WTC11 (cell line): ENCODE measurements around the gene EIF2S3. TPM values are rescaled to one million over a fixed set of nuclear protein-coding genes. Genes with fewer than 3 reads are reported as not detected.
A peak's percentile ranks its signal among the peaks of the same experiment; 100 is the strongest.

Experiments used
- ATAC-seq: fragments of 200-7000 bp; cut with Tn5 transposase; 2 replicates; pipeline ENCODE4 v1.10.0; 2021; ENCODE audit warnings: mild to moderate bottlenecking, moderate library complexity
- CTCF ChIA-PET: fragments of 300-600 bp; sonication (Branson Sonifier 250); formaldehyde crosslinking; loops from one replicate; lab custom pipeline; 2021; ENCODE audit warnings: antibody characterized with exemption; lab: Charles Lee
- POLR2A ChIA-PET: fragments of 350-600 bp; sonication (Branson Sonifier 250); formaldehyde crosslinking; loops from one replicate; lab custom pipeline; 2021; ENCODE audit warnings: antibody characterized with exemption; lab: Charles Lee
- DNase-seq: peaks from one replicate; pipeline ENCODE4 v3.0.0; 2021; ENCODE audit warnings: low spot score
- H3K27ac Mint-ChIP-seq: 2 replicates; pipeline ENCODE4 v1.8.0; 2021; ENCODE audit warnings: mixed read lengths
- H3K27me3 Mint-ChIP-seq: 2 replicates; pipeline ENCODE4 v1.8.0; 2021; ENCODE audit warnings: low read depth, mild to moderate bottlenecking, moderate library complexity, mixed read lengths
- H3K36me3 Mint-ChIP-seq: 2 replicates; pipeline ENCODE4 v1.8.0; 2021; ENCODE audit warnings: mixed read lengths
- H3K4me1 Mint-ChIP-seq: 2 replicates; pipeline ENCODE4 v1.8.0; 2022; ENCODE audit warnings: mixed read lengths
- H3K4me3 Mint-ChIP-seq: 2 replicates; pipeline ENCODE4 v1.8.0; 2021; ENCODE audit warnings: mild to moderate bottlenecking, moderate library complexity, mixed read lengths
- H3K9me3 Mint-ChIP-seq: 2 replicates; pipeline ENCODE4 v1.8.0; 2021; ENCODE audit warnings: mixed read lengths
- ELF4 ChIP-seq: sonication (generic); formaldehyde crosslinking; IDR thresholded peaks from 2 replicates; pipeline ENCODE4 v1.8.1; 2022; ENCODE audit warnings: low read depth, mild to moderate bottlenecking, moderate library complexity, missing genetic modification reagents
- ESRRA ChIP-seq: sonication (generic); formaldehyde crosslinking; IDR thresholded peaks from 2 replicates; pipeline ENCODE4 v1.8.1; 2022; ENCODE audit warnings: mild to moderate bottlenecking, missing genetic modification reagents, borderline replicate concordance
- GTF2I ChIP-seq: fragments of 250-450 bp; sonication (Bioruptor Pico); conservative IDR thresholded peaks from 2 replicates; pipeline ENCODE4 v1.4.0; 2021; ENCODE audit warnings: mild to moderate bottlenecking
- JUN ChIP-seq: sonication (generic); formaldehyde crosslinking; IDR thresholded peaks from 2 replicates; pipeline ENCODE4 v1.8.0; 2023; ENCODE audit warnings: mild to moderate bottlenecking, missing genetic modification reagents
- NFYB ChIP-seq: sonication (generic); formaldehyde crosslinking; conservative IDR thresholded peaks from 2 replicates; pipeline ENCODE4 v1.8.0; 2022; ENCODE audit warnings: low read depth, missing genetic modification reagents
- TP53 ChIP-seq: sonication (generic); formaldehyde crosslinking; IDR thresholded peaks from 2 replicates; pipeline ENCODE4 v1.8.1; 2023; ENCODE audit warnings: mild to moderate bottlenecking, missing genetic modification reagents
- ZNF232 ChIP-seq: sonication (generic); formaldehyde crosslinking; IDR thresholded peaks from 2 replicates; pipeline ENCODE4 v1.8.0; 2022; ENCODE audit warnings: mild to moderate bottlenecking, missing genetic modification reagents
- total RNA-seq: library from RNA; stranded (reverse); gene quantifications from 3 replicates; pipeline ENCODE4 v1.2.3, GENCODE V29; 2021
- TF ChIP-seq, protein P1 (sequence below): sonication (generic); formaldehyde crosslinking; IDR thresholded peaks from 2 replicates; pipeline ENCODE4 v1.8.0; 2022; ENCODE audit warnings: mild to moderate bottlenecking, missing genetic modification reagents
- TF ChIP-seq, protein P2 (sequence below): sonication (generic); formaldehyde crosslinking; IDR thresholded peaks from 2 replicates; pipeline ENCODE4 v1.8.1; 2023; ENCODE audit warnings: mild to moderate bottlenecking, missing genetic modification reagents, borderline replicate concordance
- TF ChIP-seq, protein P3 (sequence below): sonication (generic); formaldehyde crosslinking; IDR thresholded peaks from 2 replicates; pipeline ENCODE4 v1.8.1; 2023; ENCODE audit warnings: mild to moderate bottlenecking, missing genetic modification reagents
- TF ChIP-seq, protein P4 (sequence below): sonication (generic); formaldehyde crosslinking; IDR thresholded peaks from 2 replicates; pipeline ENCODE4 v1.8.0; 2022; ENCODE audit warnings: mild to moderate bottlenecking, missing genetic modification reagents
- TF ChIP-seq, protein P5 (sequence below): sonication (generic); formaldehyde crosslinking; IDR thresholded peaks from 2 replicates; pipeline ENCODE4 v1.8.1; 2022; ENCODE audit warnings: low read depth, mild to moderate bottlenecking, moderate library complexity, missing genetic modification reagents, borderline replicate concordance
- TF ChIP-seq, protein P6 (sequence below): sonication (generic); formaldehyde crosslinking; IDR thresholded peaks from 2 replicates; pipeline ENCODE4 v1.8.0; 2022; ENCODE audit warnings: mild to moderate bottlenecking, missing genetic modification reagents
- TF ChIP-seq, protein P7 (sequence below): sonication (generic); formaldehyde crosslinking; IDR thresholded peaks from 2 replicates; pipeline ENCODE4 v1.8.1; 2023; ENCODE audit warnings: mild to moderate bottlenecking, moderate library complexity, missing genetic modification reagents

EIF2S3 gene
- total RNA-seq, 1 experiment from 2014 or later: 299 TPM

DNA sequence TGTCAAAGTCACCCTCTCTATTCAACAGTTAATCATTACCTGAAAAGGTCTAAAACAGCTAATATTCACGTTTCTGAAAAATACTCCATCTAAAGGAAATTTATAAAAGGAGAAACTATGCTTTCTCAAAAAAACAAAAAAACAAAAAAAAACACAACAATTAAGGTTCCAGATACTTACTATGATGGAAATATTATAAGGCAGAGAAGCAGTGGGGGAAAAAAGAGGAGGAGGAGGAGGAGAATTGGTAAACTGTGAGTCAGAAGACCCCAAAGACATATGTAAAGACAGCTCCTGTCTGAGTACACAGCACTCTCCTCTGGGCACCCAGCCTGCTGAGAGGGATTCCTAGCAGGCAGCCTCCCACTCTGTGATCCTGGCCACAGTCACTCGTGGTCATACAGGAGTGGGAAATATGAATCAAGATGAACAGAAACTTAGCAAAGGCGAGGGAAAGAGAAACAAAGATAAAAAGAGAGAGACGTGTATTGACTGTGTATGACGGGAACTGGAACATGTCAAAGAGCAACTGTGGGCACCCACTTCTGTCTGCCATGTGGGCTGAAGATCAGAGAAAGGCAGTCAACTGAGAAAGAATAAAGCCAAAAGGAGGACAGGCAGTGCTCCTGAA, 40.3 kb upstream of the EIF2S3 start:
- no peak overlapping the region for H3K4me3 Mint-ChIP-seq
- peaks cover 2% of the 10 kb centered on the region; the same call in 1 of the 2 replicates for H3K36me3 Mint-ChIP-seq
- DNase-seq (no peak), ATAC-seq (no peak)
- no peak for TF ChIP-seq GTF2I (CRISPR knock-in tag)
- no peak for TF ChIP-seq NFYB (CRISPR knock-in tag)
- no peak for TF ChIP-seq ELF4 (CRISPR knock-in tag)
- TF ChIP-seq, protein P1, sequence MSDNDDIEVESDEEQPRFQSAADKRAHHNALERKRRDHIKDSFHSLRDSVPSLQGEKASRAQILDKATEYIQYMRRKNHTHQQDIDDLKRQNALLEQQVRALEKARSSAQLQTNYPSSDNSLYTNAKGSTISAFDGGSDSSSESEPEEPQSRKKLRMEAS (CRISPR knock-in tag): no peak
- TF ChIP-seq JUN (CRISPR knock-in tag): no peak
- TF ChIP-seq, protein P2, sequence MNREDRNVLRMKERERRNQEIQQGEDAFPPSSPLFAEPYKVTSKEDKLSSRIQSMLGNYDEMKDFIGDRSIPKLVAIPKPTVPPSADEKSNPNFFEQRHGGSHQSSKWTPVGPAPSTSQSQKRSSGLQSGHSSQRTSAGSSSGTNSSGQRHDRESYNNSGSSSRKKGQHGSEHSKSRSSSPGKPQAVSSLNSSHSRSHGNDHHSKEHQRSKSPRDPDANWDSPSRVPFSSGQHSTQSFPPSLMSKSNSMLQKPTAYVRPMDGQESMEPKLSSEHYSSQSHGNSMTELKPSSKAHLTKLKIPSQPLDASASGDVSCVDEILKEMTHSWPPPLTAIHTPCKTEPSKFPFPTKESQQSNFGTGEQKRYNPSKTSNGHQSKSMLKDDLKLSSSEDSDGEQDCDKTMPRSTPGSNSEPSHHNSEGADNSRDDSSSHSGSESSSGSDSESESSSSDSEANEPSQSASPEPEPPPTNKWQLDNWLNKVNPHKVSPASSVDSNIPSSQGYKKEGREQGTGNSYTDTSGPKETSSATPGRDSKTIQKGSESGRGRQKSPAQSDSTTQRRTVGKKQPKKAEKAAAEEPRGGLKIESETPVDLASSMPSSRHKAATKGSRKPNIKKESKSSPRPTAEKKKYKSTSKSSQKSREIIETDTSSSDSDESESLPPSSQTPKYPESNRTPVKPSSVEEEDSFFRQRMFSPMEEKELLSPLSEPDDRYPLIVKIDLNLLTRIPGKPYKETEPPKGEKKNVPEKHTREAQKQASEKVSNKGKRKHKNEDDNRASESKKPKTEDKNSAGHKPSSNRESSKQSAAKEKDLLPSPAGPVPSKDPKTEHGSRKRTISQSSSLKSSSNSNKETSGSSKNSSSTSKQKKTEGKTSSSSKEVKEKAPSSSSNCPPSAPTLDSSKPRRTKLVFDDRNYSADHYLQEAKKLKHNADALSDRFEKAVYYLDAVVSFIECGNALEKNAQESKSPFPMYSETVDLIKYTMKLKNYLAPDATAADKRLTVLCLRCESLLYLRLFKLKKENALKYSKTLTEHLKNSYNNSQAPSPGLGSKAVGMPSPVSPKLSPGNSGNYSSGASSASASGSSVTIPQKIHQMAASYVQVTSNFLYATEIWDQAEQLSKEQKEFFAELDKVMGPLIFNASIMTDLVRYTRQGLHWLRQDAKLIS: no peak
- no peak for TF ChIP-seq TP53
- TF ChIP-seq, protein P3, sequence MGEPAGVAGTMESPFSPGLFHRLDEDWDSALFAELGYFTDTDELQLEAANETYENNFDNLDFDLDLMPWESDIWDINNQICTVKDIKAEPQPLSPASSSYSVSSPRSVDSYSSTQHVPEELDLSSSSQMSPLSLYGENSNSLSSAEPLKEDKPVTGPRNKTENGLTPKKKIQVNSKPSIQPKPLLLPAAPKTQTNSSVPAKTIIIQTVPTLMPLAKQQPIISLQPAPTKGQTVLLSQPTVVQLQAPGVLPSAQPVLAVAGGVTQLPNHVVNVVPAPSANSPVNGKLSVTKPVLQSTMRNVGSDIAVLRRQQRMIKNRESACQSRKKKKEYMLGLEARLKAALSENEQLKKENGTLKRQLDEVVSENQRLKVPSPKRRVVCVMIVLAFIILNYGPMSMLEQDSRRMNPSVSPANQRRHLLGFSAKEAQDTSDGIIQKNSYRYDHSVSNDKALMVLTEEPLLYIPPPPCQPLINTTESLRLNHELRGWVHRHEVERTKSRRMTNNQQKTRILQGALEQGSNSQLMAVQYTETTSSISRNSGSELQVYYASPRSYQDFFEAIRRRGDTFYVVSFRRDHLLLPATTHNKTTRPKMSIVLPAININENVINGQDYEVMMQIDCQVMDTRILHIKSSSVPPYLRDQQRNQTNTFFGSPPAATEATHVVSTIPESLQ (CRISPR knock-in tag): no peak
- TF ChIP-seq, protein P4, sequence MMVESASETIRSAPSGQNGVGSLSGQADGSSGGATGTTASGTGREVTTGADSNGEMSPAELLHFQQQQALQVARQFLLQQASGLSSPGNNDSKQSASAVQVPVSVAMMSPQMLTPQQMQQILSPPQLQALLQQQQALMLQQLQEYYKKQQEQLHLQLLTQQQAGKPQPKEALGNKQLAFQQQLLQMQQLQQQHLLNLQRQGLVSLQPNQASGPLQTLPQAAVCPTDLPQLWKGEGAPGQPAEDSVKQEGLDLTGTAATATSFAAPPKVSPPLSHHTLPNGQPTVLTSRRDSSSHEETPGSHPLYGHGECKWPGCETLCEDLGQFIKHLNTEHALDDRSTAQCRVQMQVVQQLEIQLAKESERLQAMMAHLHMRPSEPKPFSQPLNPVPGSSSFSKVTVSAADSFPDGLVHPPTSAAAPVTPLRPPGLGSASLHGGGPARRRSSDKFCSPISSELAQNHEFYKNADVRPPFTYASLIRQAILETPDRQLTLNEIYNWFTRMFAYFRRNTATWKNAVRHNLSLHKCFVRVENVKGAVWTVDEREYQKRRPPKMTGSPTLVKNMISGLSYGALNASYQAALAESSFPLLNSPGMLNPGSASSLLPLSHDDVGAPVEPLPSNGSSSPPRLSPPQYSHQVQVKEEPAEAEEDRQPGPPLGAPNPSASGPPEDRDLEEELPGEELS (CRISPR knock-in tag): no peak
- no peak for TF ChIP-seq ESRRA (CRISPR knock-in tag)
- peak overlapping the region; percentile 1; the same call in 1 of the 2 replicates for H3K27ac Mint-ChIP-seq
- H3K27me3 Mint-ChIP-seq: no peaks in the 10 kb centered on the region
- ChIA-PET POLR2A (no interaction called here), CTCF (no interaction called here)
- H3K4me1 Mint-ChIP-seq: no peaks in the 10 kb centered on the region
- no peaks in the 10 kb centered on the region for H3K9me3 Mint-ChIP-seq

DNA sequence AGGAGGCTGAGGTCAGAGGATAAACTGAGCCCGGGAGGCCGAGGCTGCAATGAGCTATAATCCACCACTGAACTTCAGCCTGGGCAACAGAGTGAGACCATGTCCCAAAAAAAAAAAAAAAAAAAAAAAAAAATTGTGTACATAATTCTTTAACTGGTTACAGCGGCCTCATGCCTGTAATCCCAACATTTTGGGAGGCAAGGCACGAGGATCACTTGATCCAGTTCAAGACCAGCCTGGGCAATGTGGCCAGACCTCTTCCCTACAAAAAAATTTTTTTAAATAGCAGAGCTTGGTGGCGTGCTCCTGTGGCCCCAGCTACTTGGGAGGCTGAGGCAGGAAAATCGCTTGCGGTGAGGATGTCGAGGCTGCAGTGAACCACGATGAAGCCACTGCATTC, 37.1 kb upstream of the EIF2S3 start:
- Mint-ChIP-seq H3K4me3 (no peak overlapping the region), H3K27me3 (no peaks in the 10 kb centered on the region), H3K27ac (no peak overlapping the region), H3K9me3 (no peaks in the 10 kb centered on the region), H3K36me3 (peaks cover 7% of the 10 kb centered on the region; the same call in 1 of the 2 replicates), H3K4me1 (no peaks in the 10 kb centered on the region)
- TF ChIP-seq, protein P5, sequence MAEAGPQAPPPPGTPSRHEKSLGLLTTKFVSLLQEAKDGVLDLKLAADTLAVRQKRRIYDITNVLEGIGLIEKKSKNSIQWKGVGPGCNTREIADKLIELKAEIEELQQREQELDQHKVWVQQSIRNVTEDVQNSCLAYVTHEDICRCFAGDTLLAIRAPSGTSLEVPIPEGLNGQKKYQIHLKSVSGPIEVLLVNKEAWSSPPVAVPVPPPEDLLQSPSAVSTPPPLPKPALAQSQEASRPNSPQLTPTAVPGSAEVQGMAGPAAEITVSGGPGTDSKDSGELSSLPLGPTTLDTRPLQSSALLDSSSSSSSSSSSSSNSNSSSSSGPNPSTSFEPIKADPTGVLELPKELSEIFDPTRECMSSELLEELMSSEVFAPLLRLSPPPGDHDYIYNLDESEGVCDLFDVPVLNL: no peak
- TF ChIP-seq, protein P6, sequence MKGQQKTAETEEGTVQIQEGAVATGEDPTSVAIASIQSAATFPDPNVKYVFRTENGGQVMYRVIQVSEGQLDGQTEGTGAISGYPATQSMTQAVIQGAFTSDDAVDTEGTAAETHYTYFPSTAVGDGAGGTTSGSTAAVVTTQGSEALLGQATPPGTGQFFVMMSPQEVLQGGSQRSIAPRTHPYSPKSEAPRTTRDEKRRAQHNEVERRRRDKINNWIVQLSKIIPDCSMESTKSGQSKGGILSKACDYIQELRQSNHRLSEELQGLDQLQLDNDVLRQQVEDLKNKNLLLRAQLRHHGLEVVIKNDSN (CRISPR knock-in tag): no peak
- TF ChIP-seq, protein P7, sequence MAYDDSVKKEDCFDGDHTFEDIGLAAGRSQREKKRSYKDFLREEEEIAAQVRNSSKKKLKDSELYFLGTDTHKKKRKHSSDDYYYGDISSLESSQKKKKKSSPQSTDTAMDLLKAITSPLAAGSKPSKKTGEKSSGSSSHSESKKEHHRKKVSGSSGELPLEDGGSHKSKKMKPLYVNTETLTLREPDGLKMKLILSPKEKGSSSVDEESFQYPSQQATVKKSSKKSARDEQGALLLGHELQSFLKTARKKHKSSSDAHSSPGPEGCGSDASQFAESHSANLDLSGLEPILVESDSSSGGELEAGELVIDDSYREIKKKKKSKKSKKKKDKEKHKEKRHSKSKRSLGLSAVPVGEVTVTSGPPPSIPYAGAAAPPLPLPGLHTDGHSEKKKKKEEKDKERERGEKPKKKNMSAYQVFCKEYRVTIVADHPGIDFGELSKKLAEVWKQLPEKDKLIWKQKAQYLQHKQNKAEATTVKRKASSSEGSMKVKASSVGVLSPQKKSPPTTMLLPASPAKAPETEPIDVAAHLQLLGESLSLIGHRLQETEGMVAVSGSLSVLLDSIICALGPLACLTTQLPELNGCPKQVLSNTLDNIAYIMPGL (CRISPR knock-in tag): no peak
- TF ChIP-seq NFYB (CRISPR knock-in tag): no peak
- TF ChIP-seq, protein P1 (CRISPR knock-in tag): no peak
- TF ChIP-seq ZNF232 (CRISPR knock-in tag): no peak
- CTCF ChIA-PET: interaction anchor here (0.7 to 0.9 kb wide), 2 partner anchors 53 to 110 kb away, joined by 4 read pairs; partner anchors contain the start of genes APOO and CXorf58
- POLR2A ChIA-PET: interaction anchor here (0.7 kb wide), 1 partner anchor 87 kb away, joined by 4 read pairs; no protein-coding TSS in a partner anchor
- DNase-seq: no peak
- ATAC-seq: no peak
